Fibroblast of lung (primary cell): ENCODE measurements around the gene CLUH.

Source experiments
- EZH2 ChIP-seq: IDR thresholded peaks from 2 replicates; pipeline ENCODE4 v1.5.1; 2012; ENCODE audit warnings: low read length, control low read depth, mild to moderate bottlenecking; ENCODE audit errors: missing control alignments
- TF ChIP-seq, protein P1 (sequence below), 2 donors: IDR thresholded peaks in 1 of 2; conservative IDR thresholded peaks in 1 of 2; 1 replicate in 1 of 2; 2 replicates in 1 of 2; pipeline ENCODE4 v1.5.1; 2011 to 2012; ENCODE audit warnings: low read length in 2 of 2, control low read depth in 1 of 2, inconsistent platforms in 1 of 2, low read depth in 1 of 2, mild to moderate bottlenecking in 1 of 2

DNA sequence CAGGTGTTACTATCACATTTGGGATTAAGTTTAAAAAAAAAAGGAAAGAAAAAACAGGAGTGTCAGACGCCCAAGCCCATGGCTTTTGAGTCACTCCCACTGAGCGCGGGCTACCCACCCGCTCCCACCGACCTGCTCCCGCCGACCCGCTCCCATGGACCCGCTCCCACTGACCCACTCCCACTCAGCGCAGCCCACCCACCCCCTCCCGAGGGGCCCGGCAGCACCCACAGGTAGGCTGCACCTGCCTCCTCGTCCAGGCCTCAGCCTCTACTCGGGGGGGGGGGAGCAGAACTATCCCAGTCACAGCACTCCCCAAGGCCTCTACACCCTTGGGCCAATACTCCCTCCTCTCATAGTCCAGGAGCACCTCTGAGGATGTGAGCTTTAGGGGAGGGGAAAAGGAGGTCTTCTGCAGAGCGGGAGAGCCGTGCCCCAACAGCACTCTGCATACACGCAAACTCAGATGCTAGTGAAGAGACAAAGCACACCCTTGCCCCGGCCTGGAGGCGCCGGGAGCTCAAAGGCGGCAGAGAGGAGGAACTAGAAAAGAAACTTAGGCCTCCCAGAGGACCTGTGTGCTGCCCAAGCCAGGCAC lies 2.9 kb downstream of the CLUH start:
- TF ChIP-seq, protein P1, sequence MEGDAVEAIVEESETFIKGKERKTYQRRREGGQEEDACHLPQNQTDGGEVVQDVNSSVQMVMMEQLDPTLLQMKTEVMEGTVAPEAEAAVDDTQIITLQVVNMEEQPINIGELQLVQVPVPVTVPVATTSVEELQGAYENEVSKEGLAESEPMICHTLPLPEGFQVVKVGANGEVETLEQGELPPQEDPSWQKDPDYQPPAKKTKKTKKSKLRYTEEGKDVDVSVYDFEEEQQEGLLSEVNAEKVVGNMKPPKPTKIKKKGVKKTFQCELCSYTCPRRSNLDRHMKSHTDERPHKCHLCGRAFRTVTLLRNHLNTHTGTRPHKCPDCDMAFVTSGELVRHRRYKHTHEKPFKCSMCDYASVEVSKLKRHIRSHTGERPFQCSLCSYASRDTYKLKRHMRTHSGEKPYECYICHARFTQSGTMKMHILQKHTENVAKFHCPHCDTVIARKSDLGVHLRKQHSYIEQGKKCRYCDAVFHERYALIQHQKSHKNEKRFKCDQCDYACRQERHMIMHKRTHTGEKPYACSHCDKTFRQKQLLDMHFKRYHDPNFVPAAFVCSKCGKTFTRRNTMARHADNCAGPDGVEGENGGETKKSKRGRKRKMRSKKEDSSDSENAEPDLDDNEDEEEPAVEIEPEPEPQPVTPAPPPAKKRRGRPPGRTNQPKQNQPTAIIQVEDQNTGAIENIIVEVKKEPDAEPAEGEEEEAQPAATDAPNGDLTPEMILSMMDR (conservative IDR thresholded peaks at IDR 0.05 in 1 of 2, IDR thresholded peaks at IDR 0.05 in 1 of 2; ENCODE audit: low read depth in 1 of 2, low read length in 2 of 2): no peak
- no peak for TF ChIP-seq EZH2
